ENCODE results near the gene KLK10.

DNA sequence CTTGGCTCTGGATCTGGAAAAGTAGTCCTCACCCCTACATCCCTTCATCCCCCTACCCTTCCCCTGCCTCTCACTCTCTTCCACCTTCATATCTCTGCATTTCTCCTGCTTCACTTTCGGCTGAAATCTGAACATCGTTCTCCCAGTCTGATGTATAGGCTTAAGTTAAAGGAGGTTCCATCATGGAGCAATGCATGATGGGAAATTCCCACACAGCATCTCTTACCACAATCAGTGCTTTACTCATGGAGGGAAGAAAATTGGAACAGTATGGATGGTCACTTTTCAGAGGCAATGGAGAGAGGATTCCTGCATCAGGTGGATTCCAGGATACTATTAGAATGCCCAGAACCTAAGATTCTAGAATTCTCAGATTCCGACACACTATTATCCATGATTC is 12.0 kb downstream of the KLK10 start:
- TF ChIP-seq, protein P1, sequence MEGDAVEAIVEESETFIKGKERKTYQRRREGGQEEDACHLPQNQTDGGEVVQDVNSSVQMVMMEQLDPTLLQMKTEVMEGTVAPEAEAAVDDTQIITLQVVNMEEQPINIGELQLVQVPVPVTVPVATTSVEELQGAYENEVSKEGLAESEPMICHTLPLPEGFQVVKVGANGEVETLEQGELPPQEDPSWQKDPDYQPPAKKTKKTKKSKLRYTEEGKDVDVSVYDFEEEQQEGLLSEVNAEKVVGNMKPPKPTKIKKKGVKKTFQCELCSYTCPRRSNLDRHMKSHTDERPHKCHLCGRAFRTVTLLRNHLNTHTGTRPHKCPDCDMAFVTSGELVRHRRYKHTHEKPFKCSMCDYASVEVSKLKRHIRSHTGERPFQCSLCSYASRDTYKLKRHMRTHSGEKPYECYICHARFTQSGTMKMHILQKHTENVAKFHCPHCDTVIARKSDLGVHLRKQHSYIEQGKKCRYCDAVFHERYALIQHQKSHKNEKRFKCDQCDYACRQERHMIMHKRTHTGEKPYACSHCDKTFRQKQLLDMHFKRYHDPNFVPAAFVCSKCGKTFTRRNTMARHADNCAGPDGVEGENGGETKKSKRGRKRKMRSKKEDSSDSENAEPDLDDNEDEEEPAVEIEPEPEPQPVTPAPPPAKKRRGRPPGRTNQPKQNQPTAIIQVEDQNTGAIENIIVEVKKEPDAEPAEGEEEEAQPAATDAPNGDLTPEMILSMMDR (conservative IDR thresholded peaks at IDR 0.05), result no peak
- no peak for TF ChIP-seq EZH2 (IDR thresholded peaks at IDR 0.05; ENCODE audit: low read depth)

Data from PC-9 (cell line).